ENCODE data around the gene PDZRN3. TPM values are rescaled to one million over a fixed set of nuclear protein-coding genes. Genes with fewer than 3 reads are reported as not detected.

Gene PDZRN3
- total RNA-seq, 1 experiment from 2014 or later = not detected

DNA sequence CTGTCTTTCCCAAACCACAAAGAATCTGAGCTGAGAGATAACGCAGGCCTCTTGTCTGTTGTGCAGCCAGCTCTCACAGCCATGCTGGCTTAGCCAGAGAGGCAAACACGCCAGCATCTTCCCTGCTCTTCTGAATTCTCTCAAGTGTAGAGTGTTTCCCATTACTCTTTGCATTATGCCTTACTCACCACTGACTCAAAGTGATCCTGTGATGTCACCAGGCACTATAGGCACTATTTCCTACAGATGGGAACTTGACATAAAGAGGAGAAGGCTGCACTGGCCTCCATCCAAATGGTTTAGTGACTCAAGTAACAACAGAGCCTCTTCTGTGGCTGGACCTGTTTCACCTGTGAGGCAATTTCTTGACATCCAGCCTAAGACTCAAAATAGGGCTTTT lies 44.4 kb downstream of the PDZRN3 start:
- no TSS peak for BruUV-seq (replicated peaks)
- intact Hi-C loops (cut with micrococcal nuclease; ENCODE audit: unreplicated experiment) = no loop called here
- no peak overlapping the region for H3K27ac Mint-ChIP-seq (ENCODE audit: unreplicated experiment)
- no peaks in the 10 kb centered on the region for H3K4me1 Mint-ChIP-seq (ENCODE audit: low read depth, unreplicated experiment)
- H3K27me3 Mint-ChIP-seq (ENCODE audit: unreplicated experiment) = no peaks in the 10 kb centered on the region
- DNase-seq = no peak
- TF ChIP-seq, protein P1, sequence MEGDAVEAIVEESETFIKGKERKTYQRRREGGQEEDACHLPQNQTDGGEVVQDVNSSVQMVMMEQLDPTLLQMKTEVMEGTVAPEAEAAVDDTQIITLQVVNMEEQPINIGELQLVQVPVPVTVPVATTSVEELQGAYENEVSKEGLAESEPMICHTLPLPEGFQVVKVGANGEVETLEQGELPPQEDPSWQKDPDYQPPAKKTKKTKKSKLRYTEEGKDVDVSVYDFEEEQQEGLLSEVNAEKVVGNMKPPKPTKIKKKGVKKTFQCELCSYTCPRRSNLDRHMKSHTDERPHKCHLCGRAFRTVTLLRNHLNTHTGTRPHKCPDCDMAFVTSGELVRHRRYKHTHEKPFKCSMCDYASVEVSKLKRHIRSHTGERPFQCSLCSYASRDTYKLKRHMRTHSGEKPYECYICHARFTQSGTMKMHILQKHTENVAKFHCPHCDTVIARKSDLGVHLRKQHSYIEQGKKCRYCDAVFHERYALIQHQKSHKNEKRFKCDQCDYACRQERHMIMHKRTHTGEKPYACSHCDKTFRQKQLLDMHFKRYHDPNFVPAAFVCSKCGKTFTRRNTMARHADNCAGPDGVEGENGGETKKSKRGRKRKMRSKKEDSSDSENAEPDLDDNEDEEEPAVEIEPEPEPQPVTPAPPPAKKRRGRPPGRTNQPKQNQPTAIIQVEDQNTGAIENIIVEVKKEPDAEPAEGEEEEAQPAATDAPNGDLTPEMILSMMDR (IDR thresholded peaks at IDR 0.05; ENCODE audit: unreplicated experiment) = no peak
- H3K36me3 Mint-ChIP-seq (ENCODE audit: insufficient read depth, unreplicated experiment) = no peaks in the 10 kb centered on the region
- H3K4me3 Mint-ChIP-seq (ENCODE audit: low read depth, unreplicated experiment) = no peak overlapping the region
- CTCF ChIA-PET = no interaction called here
- peaks cover 3% of the 10 kb centered on the region for H3K9me3 Mint-ChIP-seq (ENCODE audit: low read depth, unreplicated experiment)

DNA sequence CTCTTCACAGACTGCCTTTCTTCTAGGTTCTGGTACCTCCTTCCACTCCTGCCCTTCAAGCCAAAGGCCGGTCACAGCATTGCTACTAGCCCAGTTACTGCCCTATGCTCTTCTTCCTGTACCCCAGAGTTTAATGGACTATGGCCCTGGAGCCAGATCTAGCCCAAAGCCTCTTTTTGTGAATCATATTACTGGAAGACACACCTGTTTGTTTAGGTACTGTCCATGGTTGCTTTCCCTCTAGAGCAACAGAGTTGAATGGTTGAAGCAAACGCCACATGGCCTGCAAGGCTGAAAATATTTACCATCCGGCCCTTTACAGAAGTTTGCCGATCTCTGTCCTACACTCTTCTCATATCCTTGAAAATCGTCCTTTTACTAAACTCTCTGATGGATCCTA lies 47.0 kb downstream of the PDZRN3 start:
- Mint-ChIP-seq H3K27ac (ENCODE audit: unreplicated experiment) (no peak overlapping the region), H3K9me3 (ENCODE audit: low read depth, unreplicated experiment) (peaks cover 3% of the 10 kb centered on the region), H3K36me3 (ENCODE audit: insufficient read depth, unreplicated experiment) (no peaks in the 10 kb centered on the region), H3K27me3 (ENCODE audit: unreplicated experiment) (no peaks in the 10 kb centered on the region), H3K4me3 (ENCODE audit: low read depth, unreplicated experiment) (no peak overlapping the region), H3K4me1 (ENCODE audit: low read depth, unreplicated experiment) (no peaks in the 10 kb centered on the region)
- CTCF ChIA-PET = no interaction called here
- TF ChIP-seq, protein P1 (IDR thresholded peaks at IDR 0.05; ENCODE audit: unreplicated experiment) = no peak
- no peak for DNase-seq
- BruUV-seq (replicated peaks) = no TSS peak
- intact Hi-C loops (cut with micrococcal nuclease; ENCODE audit: unreplicated experiment) = no loop called here

DNA sequence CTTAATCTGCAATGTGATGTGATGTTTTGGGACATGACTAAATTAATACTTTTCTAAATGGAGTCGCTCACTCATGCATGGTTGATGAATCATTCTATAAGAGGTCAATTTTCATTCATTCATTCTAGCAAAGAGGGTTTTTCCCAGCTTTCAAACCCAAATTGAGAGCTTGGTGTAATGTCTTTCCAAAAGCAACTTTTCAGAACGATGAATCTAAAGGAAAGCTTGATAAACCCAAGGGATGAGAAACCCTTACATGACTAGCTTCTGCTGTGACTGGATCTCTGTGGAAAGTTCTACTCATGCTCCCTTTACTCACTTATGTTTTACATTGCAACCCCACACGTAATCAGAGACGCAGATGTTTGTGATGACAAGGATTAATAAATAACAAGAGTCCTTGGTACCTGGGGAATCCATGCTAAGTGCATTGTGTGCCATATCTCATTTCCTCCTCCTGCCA lies 47.7 kb downstream of the PDZRN3 start:
- TF ChIP-seq, protein P1 (IDR thresholded peaks at IDR 0.05; ENCODE audit: unreplicated experiment) = no peak
- CTCF ChIA-PET = no interaction called here
- no TSS peak for BruUV-seq (replicated peaks)
- no peak overlapping the region for H3K4me3 Mint-ChIP-seq (ENCODE audit: low read depth, unreplicated experiment)
- no peaks in the 10 kb centered on the region for H3K27me3 Mint-ChIP-seq (ENCODE audit: unreplicated experiment)
- no peak overlapping the region for H3K27ac Mint-ChIP-seq (ENCODE audit: unreplicated experiment)
- H3K4me1 Mint-ChIP-seq (ENCODE audit: low read depth, unreplicated experiment) = no peaks in the 10 kb centered on the region
- no peak for DNase-seq
- H3K9me3 Mint-ChIP-seq (ENCODE audit: low read depth, unreplicated experiment) = peaks cover 3% of the 10 kb centered on the region
- no peaks in the 10 kb centered on the region for H3K36me3 Mint-ChIP-seq (ENCODE audit: insufficient read depth, unreplicated experiment)
- intact Hi-C loops (cut with micrococcal nuclease; ENCODE audit: unreplicated experiment) = no loop called here

DNA sequence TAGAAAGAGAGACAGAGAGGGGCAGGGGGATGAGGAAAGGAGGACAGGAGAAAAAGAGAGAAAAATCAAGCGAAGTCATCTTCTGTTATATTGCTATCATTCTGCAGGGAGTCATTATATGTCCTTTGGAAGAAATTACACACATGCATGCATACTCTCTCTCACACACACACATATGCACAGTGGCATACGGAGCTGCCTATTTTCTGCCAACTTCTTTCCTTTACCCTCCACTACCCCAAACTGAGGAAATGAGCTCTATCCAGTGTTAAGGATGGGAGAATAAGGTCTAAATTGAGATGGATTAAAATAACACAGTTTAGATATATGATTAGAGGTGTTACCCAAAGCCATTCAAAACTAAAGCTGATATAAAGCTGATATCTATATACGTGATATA lies 48.8 kb downstream of the PDZRN3 start:
- no peaks in the 10 kb centered on the region for H3K36me3 Mint-ChIP-seq (ENCODE audit: insufficient read depth, unreplicated experiment)
- TF ChIP-seq, protein P1 (IDR thresholded peaks at IDR 0.05; ENCODE audit: unreplicated experiment) = no peak
- peaks cover 3% of the 10 kb centered on the region for H3K9me3 Mint-ChIP-seq (ENCODE audit: low read depth, unreplicated experiment)
- H3K4me3 Mint-ChIP-seq (ENCODE audit: low read depth, unreplicated experiment) = no peak overlapping the region
- no peaks in the 10 kb centered on the region for H3K27me3 Mint-ChIP-seq (ENCODE audit: unreplicated experiment)
- no peaks in the 10 kb centered on the region for H3K4me1 Mint-ChIP-seq (ENCODE audit: low read depth, unreplicated experiment)
- H3K27ac Mint-ChIP-seq (ENCODE audit: unreplicated experiment) = no peak overlapping the region
- no peak for DNase-seq
- CTCF ChIA-PET = no interaction called here
- BruUV-seq (replicated peaks) = no TSS peak
- intact Hi-C loops (cut with micrococcal nuclease; ENCODE audit: unreplicated experiment) = no loop called here
